KOPT-K1 (cell line): ENCODE results near the gene CNOT1.

Experiments used
- H3K27ac ChIP-seq: fragments of 200-600 bp; sonication (generic); 2 replicates; pipeline ENCODE4 v1.5.1; 2016; ENCODE audit warnings: antibody characterized with exemption, mild to moderate bottlenecking, low read depth, low read length; ENCODE audit not compliant: poor library complexity, severe bottlenecking
- H3K36me3 ChIP-seq: fragments of 200-600 bp; sonication (generic); 2 replicates; pipeline ENCODE4 v1.5.1; 2017; ENCODE audit warnings: antibody characterized with exemption, mild to moderate bottlenecking, low read length, moderate library complexity; ENCODE audit not compliant: insufficient read depth
- H3K9me3 ChIP-seq: fragments of 200-600 bp; sonication (generic); 2 replicates; pipeline ENCODE4 v1.5.1; 2017; ENCODE audit warnings: antibody characterized with exemption, low read length, mild to moderate bottlenecking; ENCODE audit not compliant: insufficient read depth, poor library complexity, severe bottlenecking

The CNOT1 gene

GRCh38 chr16:58507963-58508670, 121.5 kb downstream of the CNOT1 start:
- Histone ChIP-seq H3K27ac (no peak overlapping the region), H3K36me3 (peaks cover 35% of the 10 kb centered on the region), H3K9me3 (no peaks in the 10 kb centered on the region)

GRCh38 chr16:58507195-58507962, 122.2 kb downstream of the CNOT1 start:
- H3K27ac ChIP-seq = no peak overlapping the region
- peaks cover 27% of the 10 kb centered on the region for H3K36me3 ChIP-seq
- no peaks in the 10 kb centered on the region for H3K9me3 ChIP-seq

DNA sequence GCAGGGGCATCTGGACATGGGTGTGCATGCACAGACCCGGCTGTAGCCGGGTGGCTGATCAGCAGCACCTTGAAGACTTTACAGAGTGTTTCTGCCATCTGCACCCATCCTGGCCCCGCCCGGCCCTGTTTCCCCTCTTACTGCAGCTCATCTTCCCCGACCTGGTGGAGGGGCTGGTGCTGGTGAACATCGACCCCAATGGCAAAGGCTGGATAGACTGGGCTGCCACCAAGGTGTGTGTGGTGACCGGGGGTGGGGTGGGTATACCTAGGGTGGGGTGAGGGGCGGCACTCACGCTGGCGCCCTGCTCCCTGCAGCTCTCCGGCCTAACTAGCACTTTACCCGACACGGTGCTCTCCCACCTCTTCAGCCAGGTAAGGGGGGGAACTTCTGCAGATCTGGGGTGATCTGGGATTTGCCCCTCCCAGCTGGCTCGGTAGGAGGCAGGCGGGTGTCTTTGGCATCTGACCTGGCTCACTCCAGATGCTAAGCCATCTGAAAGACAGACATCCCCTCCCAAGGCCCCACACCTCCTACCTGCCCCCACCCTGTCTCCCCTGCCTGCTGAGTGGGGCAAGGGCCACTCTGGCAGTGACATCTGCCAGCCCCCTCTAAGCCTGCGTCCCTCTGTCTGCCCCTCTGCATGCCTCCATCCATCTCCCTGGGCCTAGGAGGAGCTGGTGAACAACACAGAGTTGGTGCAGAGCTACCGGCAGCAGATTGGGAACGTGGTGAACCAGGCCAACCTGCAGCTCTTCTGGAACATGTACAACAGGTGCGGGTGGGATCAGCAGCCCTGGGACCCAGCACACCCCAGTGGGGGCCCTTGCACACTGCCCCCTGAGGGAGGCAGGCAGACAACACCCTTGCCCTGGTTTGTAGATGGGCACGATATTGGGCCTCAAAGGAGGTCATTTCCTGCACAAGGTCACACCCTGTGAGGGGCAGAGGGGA, 123.1 kb downstream of the CNOT1 start:
- Histone ChIP-seq H3K36me3 (peaks cover 19% of the 10 kb centered on the region; the same call in 1 of the 2 replicates), H3K9me3 (no peaks in the 10 kb centered on the region)

GRCh38 chr16:58503863-58504688, 125.5 kb downstream of the CNOT1 start:
- H3K36me3 ChIP-seq = no peaks in the 10 kb centered on the region
- H3K27ac ChIP-seq = no peak overlapping the region
- H3K9me3 ChIP-seq = no peaks in the 10 kb centered on the region

More for the DNA sequence above, 123.1 kb downstream of the CNOT1 start:
- H3K27ac ChIP-seq = no peak overlapping the region

DNA sequence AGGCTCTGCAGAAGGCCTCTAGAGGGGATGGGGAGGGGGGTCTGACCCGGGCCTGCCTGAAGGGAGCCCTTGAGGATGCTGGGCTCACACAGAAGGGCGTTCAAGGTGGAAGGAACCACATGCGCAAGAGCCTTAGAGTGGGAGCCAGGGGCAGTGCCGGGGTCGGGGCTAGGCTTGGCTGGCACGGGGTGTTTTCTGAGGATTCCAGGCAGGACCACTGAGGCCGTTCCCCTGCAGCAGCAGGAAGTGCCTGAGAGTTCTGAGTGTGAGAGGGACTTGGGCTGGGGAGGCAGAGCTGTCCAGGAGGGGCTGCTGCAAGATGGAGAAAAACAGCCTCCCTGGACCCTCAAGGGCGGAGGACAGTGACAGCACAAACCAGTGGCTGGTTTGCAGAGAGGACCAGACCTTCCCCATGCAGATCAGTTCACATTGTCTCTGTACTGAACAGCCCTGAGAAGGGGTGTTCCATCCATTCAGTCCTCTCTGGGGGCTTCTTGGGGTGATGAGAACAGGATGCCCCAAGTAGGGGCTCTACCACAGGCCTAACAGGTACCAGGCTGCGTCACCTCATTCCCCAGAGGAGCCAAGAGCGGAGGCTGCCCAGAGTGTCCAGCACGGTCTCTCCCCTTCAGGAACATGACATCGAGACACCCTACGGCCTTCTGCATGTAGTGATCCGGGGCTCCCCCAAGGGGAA, 126.3 kb downstream of the CNOT1 start:
- Histone ChIP-seq H3K9me3 (no peaks in the 10 kb centered on the region), H3K36me3 (no peaks in the 10 kb centered on the region), H3K27ac (no peak overlapping the region)

DNA sequence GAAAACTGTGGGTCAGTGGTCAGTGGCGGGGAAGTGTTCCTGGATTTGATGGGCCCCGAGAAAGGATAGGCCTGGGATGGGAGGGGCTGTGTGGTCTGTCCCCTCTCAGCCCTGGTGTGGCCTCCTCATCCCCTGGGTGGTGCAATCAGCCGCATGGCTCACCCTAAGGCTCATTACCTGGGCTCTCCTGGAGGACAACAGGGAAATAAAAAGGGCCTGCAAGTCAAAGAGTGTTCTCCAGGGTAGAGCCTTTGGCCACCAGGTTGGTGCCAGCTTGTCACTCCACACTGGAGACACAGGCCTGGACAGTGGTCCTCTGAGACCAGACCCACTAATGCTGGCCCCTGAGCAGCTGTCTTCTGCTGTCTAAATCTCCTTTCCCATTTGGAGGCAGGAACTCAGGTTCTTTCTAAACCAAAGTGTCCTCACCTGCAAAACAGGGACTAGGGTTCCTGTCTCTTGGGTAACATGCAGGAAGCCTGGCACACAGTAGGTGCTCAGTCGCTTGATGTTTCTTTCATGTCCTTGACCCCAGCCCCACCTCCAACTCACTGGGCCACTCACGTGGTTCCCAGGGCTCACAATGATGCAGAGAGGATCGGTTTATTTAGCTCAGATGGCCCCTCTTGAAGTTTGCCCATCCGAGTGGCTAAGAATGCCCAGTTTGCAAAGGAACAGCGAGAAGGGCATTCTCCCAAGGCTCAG, 127.3 kb downstream of the CNOT1 start:
- Histone ChIP-seq H3K27ac (no peak overlapping the region), H3K9me3 (no peaks in the 10 kb centered on the region), H3K36me3 (no peaks in the 10 kb centered on the region)

DNA sequence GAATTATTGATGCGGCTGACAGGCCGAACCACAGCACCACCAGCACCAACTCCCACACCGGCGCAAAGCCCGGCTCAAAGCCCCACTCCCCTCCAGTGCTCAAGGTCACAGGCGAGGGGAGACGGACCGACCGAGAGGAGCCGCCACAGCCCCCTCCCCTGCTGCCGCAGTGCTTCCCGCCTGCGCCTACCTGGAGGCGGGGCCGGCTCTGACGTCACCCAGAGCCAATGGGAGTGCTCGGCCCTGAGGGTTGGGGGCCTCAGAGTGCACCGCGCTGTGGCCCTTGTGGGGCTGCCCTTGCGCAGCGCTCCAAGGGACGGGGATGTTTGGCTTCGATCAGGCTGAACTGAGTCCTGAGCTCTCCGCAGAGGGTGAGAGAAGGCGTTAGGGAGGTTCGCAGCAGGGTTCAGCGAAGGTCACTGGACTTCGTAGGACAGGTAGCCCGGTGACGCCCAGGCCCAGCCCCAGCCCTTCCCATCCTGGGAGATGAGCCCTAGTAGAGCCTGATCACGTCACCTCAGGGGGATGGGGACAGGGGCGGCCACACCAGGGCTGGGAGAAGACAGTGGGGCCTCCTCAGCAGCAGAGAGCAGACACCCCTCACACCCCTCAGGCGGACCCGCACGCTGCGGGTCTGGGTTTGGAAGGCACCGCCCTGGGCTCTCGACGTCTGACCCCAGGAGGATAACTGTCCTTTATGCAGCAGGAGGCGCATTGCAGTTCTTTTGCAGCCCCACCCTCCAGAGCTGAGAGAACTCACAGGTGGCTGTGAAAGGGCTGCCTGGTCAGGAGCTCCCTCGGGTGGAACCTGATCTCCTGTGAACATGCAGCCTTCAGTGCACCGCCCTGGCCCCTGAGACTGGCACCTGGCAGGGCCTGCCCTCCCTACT, 128.1 kb downstream of the CNOT1 start:
- no peaks in the 10 kb centered on the region for H3K36me3 ChIP-seq
- no peak overlapping the region for H3K27ac ChIP-seq
- no peaks in the 10 kb centered on the region for H3K9me3 ChIP-seq

DNA sequence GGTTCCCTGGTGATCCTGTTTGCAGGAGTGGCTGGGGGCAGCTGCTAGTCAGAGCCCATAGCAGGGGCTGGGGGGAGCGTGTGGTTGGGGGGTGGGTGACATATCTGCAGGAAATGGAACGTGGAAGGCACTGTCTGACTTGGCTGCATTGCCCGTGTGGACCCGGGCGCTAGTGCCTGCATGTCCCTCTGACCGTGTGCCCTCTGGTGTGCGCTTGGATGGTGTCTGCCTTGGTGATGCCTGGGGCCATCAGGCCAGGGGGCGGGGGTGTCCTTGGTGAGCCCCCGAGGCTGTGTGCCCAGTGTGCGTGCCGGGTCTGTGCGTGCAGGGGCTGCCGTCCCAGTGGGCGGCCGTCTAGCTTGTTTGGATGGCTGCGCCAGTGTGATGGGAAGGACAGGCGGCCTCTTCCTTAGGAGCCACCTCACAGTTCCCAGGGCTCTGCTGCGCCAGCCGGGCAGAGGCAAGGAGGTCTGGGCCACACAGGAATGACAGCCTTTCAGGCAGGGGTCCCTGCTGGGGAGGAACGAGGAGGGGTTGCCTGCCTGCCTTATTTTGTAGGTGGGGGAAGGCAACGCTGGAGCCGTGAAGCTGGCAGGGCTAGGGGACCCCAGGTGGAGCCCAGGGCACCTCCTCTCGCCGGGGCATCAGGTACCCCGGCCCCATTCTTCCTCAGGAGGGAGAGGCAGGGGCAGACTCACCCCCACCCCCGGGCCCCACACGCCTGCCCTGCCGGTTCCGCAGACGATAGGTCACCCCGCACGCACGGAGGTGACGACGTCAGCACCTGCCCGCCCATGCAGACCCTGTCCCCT, 129.0 kb downstream of the CNOT1 start:
- Histone ChIP-seq H3K9me3 (no peaks in the 10 kb centered on the region), H3K27ac (no peak overlapping the region), H3K36me3 (no peaks in the 10 kb centered on the region)

- Histone ChIP-seq H3K36me3 (no peaks in the 10 kb centered on the region), H3K9me3 (no peaks in the 10 kb centered on the region), H3K27ac (no peak within 1 kb of the TSS)
These were observed 129.8 kb downstream of the CNOT1 start, which contains the start of gene NDRG4 for GRCh38 chr16:58499615-58500351. TSS of gene NDRG4 (plus strand) at chr16:58500143. CDS start at chr16:58500249, 106 bp downstream.

DNA sequence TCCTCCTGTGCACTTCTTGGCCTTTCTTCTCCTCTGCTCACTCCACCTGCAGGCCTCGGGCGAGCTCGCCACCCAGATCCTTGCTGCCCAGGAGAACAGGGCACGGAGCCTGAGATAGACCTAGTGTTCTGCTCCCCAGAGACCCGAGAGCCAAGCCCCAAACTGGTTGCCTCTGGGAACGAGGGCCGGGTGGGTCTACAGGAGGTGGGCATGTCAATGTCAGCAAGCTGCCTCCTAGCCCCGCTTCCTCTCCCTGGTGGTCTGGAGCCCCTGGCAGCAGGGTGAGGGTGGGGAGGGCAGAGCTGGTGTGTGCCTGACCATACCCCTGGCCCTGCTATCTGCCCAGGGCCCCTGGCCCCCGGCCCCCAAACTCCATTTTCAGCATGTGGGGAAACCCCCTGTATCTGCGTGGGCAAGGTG, 130.5 kb downstream of the CNOT1 start:
- no peaks in the 10 kb centered on the region for H3K36me3 ChIP-seq
- no peak overlapping the region for H3K27ac ChIP-seq
- no peaks in the 10 kb centered on the region for H3K9me3 ChIP-seq

- no peak overlapping the region for H3K27ac ChIP-seq
These were observed 131.1 kb downstream of the CNOT1 start for GRCh38 chr16:58498341-58499091.

More at GRCh38 chr16:58498341-58499091, 131.1 kb downstream of the CNOT1 start:
- Histone ChIP-seq H3K9me3 (no peaks in the 10 kb centered on the region), H3K36me3 (no peaks in the 10 kb centered on the region)
